Neural cell (in vitro differentiated cells): ENCODE data around the gene PKNOX2. TPM values are rescaled to one million over a fixed set of nuclear protein-coding genes. Genes with fewer than 3 reads are reported as not detected.

ENCODE experiments used
- H2AFZ ChIP-seq: fragments of 200-600, 300-800 bp; sonication (generic), shearing (Covaris generic); 2 replicates; pipeline ENCODE4 v1.6.0; 2014; ENCODE audit warnings: low read depth, mild to moderate bottlenecking, antibody characterized with exemption, low read length, moderate library complexity
- H3F3A ChIP-seq: fragments of 200-600 bp; shearing (Covaris generic); 2 replicates; pipeline ENCODE4 v1.6.1; 2016; ENCODE audit warnings: mild to moderate bottlenecking, moderate library complexity, mixed read lengths, antibody characterized with exemption, low read length; ENCODE audit not compliant: insufficient read depth, poor library complexity, severe bottlenecking
- H3K27ac ChIP-seq: fragments of 200-600, 300-800 bp; sonication (generic), shearing (Covaris generic); 2 replicates; pipeline ENCODE4 v1.5.1; 2014; ENCODE audit warnings: mild to moderate bottlenecking, low read length, moderate library complexity
- H3K27me3 ChIP-seq: fragments of 300-800, 200-600 bp; sonication (generic), shearing (Covaris generic); 2 replicates; pipeline ENCODE4 v1.6.0; 2014; ENCODE audit warnings: mild to moderate bottlenecking, low read depth, low read length, moderate library complexity; ENCODE audit not compliant: insufficient read depth
- H3K36me3 ChIP-seq: fragments of 300-800, 200-600 bp; sonication (generic), shearing (Covaris generic); 2 replicates; pipeline ENCODE4 v1.5.1; 2014; ENCODE audit warnings: mild to moderate bottlenecking, antibody characterized with exemption, low read length, moderate library complexity; ENCODE audit not compliant: insufficient read depth
- H3K4me2 ChIP-seq: fragments of 300-800, 200-600 bp; sonication (generic), shearing (Covaris generic); 2 replicates; pipeline ENCODE4 v1.6.0; 2014; ENCODE audit warnings: mild to moderate bottlenecking, low read length
- H3K4me3 ChIP-seq: fragments of 300-800, 200-600 bp; sonication (generic), shearing (Covaris generic); 2 replicates; pipeline ENCODE4 v1.5.1; 2014; ENCODE audit warnings: mild to moderate bottlenecking, low read length, moderate library complexity
- H3K79me2 ChIP-seq: fragments of 200-600 bp; shearing (Covaris generic); replicated peaks from 2 replicates; pipeline ENCODE4 v1.6.0; 2014; ENCODE audit warnings: mild to moderate bottlenecking, low read length, moderate library complexity; ENCODE audit not compliant: insufficient read depth
- H3K9ac ChIP-seq: fragments of 300-800, 200-600 bp; sonication (generic), shearing (Covaris generic); 2 replicates; pipeline ENCODE4 v1.6.1; 2016; ENCODE audit warnings: mild to moderate bottlenecking, low read length, mixed read lengths
- H3K9me2 ChIP-seq: fragments of 200-600 bp; shearing (Covaris generic); 2 replicates; pipeline ENCODE4 v1.6.1; 2016; ENCODE audit warnings: mild to moderate bottlenecking, low read length, mixed read lengths; ENCODE audit not compliant: insufficient read depth
- H3K9me3 ChIP-seq: fragments of 200-600, 300-800 bp; sonication (generic), shearing (Covaris generic); 2 replicates; pipeline ENCODE4 v1.6.1; 2016; ENCODE audit warnings: mild to moderate bottlenecking, mixed run types, low read length, moderate library complexity, mixed read lengths
- H4K20me1 ChIP-seq: fragments of 200-600 bp; shearing (Covaris generic); 2 replicates; pipeline ENCODE4 v1.6.1; 2016; ENCODE audit warnings: mild to moderate bottlenecking, mixed run types; ENCODE audit not compliant: insufficient read depth
- CTCF ChIP-seq: fragments of 450-650 bp; IDR thresholded peaks from 2 replicates; pipeline ENCODE4 v1.5.1; 2014; ENCODE audit warnings: antibody characterized with exemption, mild to moderate bottlenecking, moderate library complexity; ENCODE audit not compliant: poor library complexity, severe bottlenecking
- EP300 ChIP-seq: fragments of 450-650 bp; conservative IDR thresholded peaks from 2 replicates; pipeline ENCODE4 v1.6.1; 2014; ENCODE audit warnings: antibody characterized with exemption, mild to moderate bottlenecking, moderate library complexity; ENCODE audit not compliant: poor library complexity, severe bottlenecking
- EZH2 ChIP-seq: fragments of 200-600, 300-800 bp; shearing (Covaris generic), sonication (generic); IDR thresholded peaks from 2 replicates; pipeline ENCODE4 v1.6.1; 2014; ENCODE audit warnings: antibody characterized with exemption, low read length, borderline replicate concordance, mild to moderate bottlenecking; ENCODE audit not compliant: insufficient read depth, poor library complexity, severe bottlenecking
- MXI1 ChIP-seq: fragments of 450-650 bp; conservative IDR thresholded peaks from 2 replicates; pipeline ENCODE4 v1.6.1; 2014; ENCODE audit warnings: antibody characterized with exemption, mild to moderate bottlenecking; ENCODE audit not compliant: poor library complexity, severe bottlenecking
- POLR2AphosphoS5 ChIP-seq: IDR thresholded peaks from 2 replicates; pipeline ENCODE4 v1.6.1; 2012
- RAD21 ChIP-seq: fragments of 450-650 bp; conservative IDR thresholded peaks from 2 replicates; pipeline ENCODE4 v1.6.1; 2014; ENCODE audit warnings: antibody characterized with exemption, mild to moderate bottlenecking, moderate library complexity
- REST ChIP-seq: IDR thresholded peaks from 2 replicates; pipeline ENCODE4 v1.6.1; 2012; ENCODE audit warnings: borderline replicate concordance
- SMC3 ChIP-seq: fragments of 450-650 bp; conservative IDR thresholded peaks from 2 replicates; pipeline ENCODE4 v1.6.1; 2014; ENCODE audit warnings: antibody characterized with exemption, mild to moderate bottlenecking, moderate library complexity; ENCODE audit not compliant: poor library complexity
- TAF1 ChIP-seq: IDR thresholded peaks from 2 replicates; pipeline ENCODE4 v1.6.1; 2012; ENCODE audit warnings: low read depth
- polyA plus RNA-seq: library from polyadenylated mRNA; depleted of rRNA; stranded (reverse); fragments of >200 nt; gene quantifications from 2 replicates; pipeline ENCODE4 v1.2.3, GENCODE V29; 2014

The PKNOX2 gene
- polyA plus RNA-seq, 1 donor from 2014 or later: 0.99 TPM

DNA sequence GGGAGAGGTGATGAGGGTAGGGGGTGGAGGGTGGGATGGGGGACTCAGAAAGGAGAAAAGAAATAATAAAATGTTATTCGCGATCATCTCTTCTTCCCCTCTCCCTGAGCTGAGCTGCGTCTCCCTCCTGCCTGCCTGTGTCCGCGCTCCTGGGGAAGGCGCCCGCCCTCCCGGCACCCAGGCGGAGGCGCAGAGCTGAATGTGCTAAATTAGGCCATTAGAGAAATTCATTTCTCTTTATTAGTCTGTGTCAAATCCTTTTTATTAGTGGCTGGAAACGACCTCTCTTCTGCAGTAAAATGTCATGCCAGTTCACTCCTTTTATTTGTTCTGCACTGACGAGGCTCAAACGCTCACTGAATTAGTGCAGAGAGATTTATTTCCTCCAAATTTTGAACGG lies 215.4 kb downstream of the PKNOX2 start:
- no peak overlapping the region for H3K27ac ChIP-seq
- H3K4me2 ChIP-seq: no peak overlapping the region
- peak overlapping the region; percentile 18 for H3K9ac ChIP-seq
- TF ChIP-seq RAD21 (no peak), EP300 (no peak), REST (no peak), SMC3 (no peak), EZH2 (no peak), MXI1 (no peak), POLR2AphosphoS5 (no peak), TAF1 (no peak), CTCF (no peak)
- H3K9me2 ChIP-seq: no peaks in the 10 kb centered on the region
- no peaks in the 10 kb centered on the region for H3K9me3 ChIP-seq
- peaks cover 4% of the 10 kb centered on the region for H3F3A ChIP-seq
- no peak overlapping the region for H2AFZ ChIP-seq
- H3K79me2 ChIP-seq: no peaks in the 10 kb centered on the region
- H3K36me3 ChIP-seq: no peaks in the 10 kb centered on the region
- H4K20me1 ChIP-seq: no peaks in the 10 kb centered on the region
- H3K27me3 ChIP-seq: no peaks in the 10 kb centered on the region
- H3K4me3 ChIP-seq: no peak overlapping the region

DNA sequence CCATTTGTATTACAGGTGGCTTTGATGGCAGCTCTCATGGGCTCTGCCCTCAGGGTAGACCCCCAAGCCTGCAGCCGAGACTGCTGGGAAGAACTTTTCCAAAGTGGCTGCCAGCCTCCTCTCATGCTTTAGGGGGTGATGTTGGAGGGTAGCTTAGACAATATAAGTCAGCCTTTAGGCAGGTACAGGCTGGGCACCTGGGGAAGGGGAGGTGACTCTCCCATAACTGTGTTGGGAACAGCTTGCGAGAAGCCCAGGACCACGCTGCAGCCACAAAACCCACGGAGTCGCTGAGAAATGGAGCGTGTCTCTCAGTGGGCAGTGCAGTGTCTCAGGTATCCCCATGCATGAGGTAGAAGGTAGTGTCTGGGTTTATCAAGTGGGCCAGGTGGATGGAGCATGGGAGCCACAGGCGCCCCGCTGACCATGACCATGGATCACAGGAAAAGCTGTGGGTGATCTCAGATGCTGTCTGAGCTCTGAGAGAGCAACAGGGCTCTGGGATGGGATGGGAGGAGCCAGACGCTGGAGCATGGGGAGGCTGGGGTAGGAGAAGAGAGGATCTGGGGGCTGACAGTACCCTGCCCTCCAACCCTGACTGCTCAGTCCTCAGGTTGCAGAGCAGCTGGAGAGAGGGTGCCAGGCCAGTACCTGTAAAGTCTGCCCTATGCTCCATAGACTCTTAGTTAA lies 216.3 kb downstream of the PKNOX2 start:
- Histone ChIP-seq H3K9me3 (no peaks in the 10 kb centered on the region), H3K9ac (no peak overlapping the region)
- TF ChIP-seq EZH2 (no peak), EP300 (no peak), SMC3 (no peak), REST (no peak), RAD21 (no peak), TAF1 (no peak), POLR2AphosphoS5 (no peak), MXI1 (no peak), CTCF (no peak)

More for the DNA sequence above, 216.3 kb downstream of the PKNOX2 start:
- Histone ChIP-seq H2AFZ (no peak overlapping the region), H3K9me2 (no peaks in the 10 kb centered on the region), H3K4me2 (no peak overlapping the region), H3K79me2 (no peaks in the 10 kb centered on the region), H3K4me3 (no peak overlapping the region), H3K36me3 (no peaks in the 10 kb centered on the region), H3F3A (peaks cover 4% of the 10 kb centered on the region), H3K27me3 (no peaks in the 10 kb centered on the region), H4K20me1 (no peaks in the 10 kb centered on the region), H3K27ac (no peak overlapping the region)
